HG03060 (cell line): ENCODE results near the gene MARK3.
"Not testable (repeated sequence)": the region's sequence is repeated elsewhere in the genome, so short reads cannot be mapped to it uniquely, and the experiment has no call there.

Source experiments
- ATAC-seq: cut with Tn5 transposase; IDR thresholded peaks from one replicate; pipeline ENCODE4 v1.9.1; 2021; ENCODE audit warnings: low read depth, moderate number of reproducible peaks; ENCODE audit not compliant: unreplicated experiment

MARK3 gene

DNA sequence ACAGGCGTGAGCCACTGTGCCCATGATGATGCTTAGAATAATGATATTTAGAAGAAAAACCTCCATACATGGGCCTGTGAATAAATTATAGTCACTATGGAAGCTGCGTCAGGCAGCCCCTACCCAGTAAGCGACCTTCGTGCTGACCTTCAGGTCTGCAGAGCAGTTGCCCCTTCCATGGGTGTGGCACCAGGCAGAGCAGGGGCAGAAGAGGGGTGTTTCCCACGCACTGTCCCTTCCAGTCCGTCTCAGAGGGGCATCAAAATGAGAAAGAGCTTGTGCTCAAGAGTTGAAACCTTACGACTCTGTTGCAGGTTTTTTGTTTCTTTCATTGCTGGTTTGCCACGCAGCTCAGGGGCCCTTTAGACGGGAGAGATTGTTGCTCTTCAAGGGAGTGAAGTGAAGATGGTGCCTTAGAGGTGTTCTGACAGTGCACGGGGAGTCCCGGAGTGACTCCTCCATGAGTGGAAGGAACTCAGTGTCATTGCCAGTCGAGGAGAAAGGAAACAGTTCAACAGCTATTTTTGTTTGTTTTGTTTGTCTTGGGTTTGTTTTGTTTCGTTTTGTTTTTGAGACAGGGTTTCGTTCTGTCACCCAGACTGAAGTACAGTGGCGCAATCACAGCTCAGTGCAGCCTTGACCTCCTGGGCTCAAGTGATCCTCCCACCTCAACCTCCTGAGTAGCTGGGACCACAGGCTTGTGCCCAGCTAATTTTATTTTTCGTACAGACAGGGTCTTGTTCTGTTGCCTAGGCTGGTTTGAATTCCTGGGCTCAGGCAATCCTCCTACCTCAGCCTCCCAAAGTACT, 123.5 kb downstream of the MARK3 start:
- ATAC-seq, result no peak

DNA sequence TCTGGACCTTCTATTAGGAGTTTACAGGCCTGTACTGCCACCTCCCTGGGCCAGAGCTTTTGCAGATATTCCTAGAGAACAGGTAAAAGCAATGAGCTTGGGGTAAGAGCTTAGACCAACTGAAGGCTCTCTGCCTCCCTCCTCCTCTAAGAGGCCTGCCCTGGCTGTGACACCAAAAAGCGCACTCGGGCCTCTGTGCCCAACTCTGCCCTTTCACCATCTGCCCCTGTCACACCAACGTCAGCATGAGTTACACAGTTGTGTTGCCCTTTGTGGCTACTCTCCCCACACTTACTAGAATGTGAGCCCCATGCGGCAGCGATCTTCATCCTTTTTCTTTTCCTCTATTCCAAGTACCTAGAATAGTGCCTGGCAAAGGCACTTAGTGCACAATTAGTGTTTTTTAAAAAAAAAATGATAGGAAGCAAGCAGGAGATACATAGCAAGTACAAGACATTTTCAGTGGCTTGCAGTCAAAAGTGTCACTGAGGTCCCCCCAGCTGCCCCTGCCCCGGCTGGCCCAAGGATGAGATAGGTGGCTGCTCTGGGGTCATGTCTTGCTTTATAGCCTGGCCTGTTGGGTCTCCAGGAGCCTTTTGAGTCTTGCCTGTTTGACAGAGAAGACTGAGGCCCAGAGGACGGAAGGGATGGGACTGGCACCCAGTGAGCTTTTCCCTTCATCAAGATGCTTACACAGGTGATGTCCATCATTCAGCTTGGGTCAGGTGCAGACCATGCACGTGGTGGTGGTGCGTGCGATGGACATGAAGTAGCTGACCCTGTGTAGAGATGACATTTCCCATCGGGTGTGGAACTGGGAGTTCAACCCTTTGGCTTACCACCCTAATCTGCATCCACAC, 124.9 kb downstream of the MARK3 start:
- ATAC-seq, result no peak

DNA sequence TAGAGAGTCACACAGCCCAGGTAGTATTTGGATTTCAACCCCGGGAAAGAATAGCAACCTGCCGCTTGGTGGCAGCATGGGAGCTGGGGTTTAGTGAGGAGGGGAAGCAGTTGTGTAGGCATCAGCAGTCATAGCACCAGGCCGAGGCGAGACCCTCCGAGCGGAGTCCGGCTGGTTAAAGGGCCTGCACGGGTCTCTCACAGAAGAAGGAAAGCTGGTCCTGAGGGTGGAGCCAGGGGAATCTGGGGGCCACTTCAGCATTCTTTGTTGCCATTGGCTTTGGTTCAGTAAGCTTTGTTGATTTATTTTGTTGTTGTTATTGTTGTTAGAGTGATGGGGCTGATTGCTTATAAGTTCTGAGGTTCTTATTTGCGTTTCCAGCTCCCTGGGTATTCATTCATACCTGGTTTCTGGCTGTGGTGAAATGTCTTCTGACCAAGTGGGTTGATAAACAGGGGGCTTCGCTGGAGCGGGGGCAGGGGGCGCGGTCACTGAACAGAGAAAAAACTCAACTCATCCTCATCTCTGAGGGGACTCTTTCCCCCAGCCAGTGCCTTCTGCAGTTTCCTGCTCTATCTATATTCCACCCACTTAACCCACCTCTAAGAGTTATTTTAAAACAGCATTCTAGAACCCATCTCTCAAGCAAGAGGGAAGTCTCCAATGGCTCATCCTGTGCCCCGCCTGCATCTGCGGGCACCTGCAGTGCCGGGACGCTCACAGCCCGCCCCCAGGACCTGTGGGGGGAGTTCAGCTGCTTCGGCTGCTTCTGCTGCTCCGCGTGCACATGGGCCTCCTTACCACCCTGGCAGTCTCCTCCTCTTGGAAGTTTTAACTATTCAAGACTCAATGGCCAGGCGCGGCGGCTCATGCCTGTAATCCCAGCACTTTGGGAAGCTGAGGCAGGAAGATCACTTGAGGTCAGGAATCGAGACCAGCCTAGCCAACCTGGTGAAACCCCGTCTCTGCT, 125.8 kb downstream of the MARK3 start:
- ATAC-seq, result no peak

DNA sequence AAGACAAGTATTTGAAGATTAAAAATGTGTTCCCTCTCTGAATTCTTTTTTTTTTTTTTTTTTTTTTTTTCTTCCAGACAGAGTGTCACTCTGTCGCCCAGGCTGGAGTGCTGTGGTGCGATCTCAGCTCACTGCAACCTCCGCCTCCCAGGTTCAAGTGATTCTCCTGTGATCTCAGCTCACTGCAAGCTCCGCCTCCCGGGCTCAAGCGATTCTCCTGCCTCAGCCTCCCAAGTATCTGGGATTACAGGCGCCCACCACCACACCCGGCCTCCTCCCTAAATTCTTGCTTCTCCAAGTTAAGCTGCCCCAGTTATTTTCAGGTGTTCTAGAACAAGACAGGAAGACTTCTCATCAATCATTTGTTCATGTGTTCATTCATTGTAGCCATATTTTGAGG, 127.0 kb downstream of the MARK3 start:
- ATAC-seq, result not testable (repeated sequence)

GRCh38 chr14:103512701-103513611, 127.7 kb downstream of the MARK3 start:
- no peak for ATAC-seq

GRCh38 chr14:103514596-103515421, 129.6 kb downstream of the MARK3 start:
- ATAC-seq, result no peak

- no peak for ATAC-seq
Observed at GRCh38 chr14:103516426-103517173, 131.4 kb downstream of the MARK3 start.

GRCh38 chr14:103517174-103517566, 132.0 kb downstream of the MARK3 start:
- ATAC-seq, result no peak

DNA sequence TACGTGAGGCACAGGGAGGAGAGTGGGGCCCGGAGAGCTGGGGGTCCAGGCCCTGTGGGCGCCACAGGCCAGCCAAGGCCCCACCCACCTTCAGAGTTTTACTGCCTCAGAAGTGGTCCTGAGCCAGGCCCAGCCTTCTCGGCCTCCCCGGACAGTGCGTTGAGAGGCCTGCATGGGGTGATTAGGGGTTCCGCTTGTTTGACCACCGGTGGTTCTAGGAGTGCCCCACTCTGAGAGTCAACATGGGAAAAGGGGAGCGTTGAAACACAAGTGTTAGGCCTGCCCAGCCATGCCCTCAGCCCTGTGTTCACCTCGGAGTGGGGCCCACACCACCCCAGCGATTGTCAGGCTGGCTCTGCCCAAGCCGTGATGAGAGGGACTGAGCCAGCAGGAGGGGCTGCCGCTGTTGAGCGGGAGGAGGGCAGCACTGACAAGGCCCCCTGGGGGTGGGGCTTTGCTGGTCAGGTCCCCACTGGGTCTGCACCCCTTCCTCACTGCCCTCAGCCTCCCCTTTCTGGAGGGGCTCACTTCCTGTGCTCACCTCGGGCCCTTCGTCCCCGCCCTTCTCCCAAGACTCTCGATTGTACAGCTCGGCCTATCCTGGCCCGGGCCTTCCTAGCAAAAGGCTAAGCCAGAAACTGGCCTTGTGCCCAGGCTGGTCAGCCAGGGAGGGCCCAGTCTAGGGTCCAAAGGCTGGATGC, 132.7 kb downstream of the MARK3 start:
- ATAC-seq, result no peak

GRCh38 chr14:103518422-103519042, 133.3 kb downstream of the MARK3 start:
- ATAC-seq, result no peak

DNA sequence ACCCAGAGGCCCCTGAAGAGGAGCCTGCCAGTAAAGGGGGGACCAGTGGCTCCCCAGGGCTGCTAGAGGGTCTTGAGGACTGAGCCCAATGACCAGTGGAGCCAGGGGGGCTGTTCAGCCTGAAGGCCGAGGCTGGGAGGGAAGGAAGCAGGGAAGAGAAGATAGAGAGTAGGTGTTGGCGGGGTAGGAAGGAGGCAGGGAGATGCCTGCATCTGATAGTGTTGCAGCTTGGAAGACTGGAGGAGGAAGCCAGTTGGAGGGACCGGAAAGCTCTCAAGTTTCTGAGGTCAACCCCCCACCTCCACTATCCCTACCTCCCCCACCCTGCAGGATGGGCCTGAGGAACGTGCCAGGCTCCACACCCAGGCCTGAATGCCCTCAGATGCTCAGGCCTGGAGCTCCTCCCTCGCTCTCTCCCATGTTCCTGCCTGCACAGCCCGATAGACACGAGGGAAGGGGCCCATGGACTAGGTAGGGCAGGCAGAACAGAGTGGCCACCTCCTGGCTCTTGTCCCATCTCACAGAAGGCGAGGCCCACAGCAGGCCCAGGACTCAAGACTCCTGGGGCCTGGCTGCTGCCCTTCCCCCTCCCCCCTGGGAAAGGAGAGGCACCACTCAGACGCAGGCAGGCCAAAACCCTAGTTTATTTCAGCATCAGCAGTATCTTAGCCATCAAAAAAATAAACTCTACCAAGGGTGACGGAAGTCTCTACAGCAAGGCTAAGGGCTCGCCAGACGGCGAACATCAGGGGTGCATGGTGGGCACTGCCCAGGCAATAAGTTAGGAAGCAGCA, 134.0 kb downstream of the MARK3 start:
- ATAC-seq, result no peak

DNA sequence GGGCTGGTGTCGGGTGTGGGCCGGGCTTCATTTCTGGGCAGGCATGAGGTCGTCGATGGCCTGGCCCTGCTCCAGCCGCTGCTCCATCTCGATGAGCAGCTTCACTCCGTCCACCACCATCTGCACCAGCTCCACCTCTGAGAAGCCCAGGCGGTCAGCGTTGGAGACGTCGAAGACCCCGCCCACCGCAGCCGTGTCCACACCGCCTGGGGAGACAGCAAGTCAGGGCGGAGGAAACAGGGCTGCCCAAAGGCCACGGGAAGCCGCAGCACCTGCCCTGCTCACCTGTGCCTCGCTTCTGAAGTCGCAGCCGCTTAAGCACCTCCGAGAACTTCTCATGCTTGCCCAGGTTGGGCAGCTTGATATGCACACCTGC, 134.6 kb downstream of the MARK3 start:
- no peak for ATAC-seq

GRCh38 chr14:103520269-103520656, 135.0 kb downstream of the MARK3 start:
- ATAC-seq, result no peak

- ATAC-seq, result no peak
Observed at GRCh38 chr14:103520657-103521437, 135.6 kb downstream of the MARK3 start.

GRCh38 chr14:103521438-103521950, 136.3 kb downstream of the MARK3 start:
- ATAC-seq, result no peak
